MCF 10A (cell line): Measurements from ENCODE around the gene MRPL38. TPM values are rescaled to one million over a fixed set of nuclear protein-coding genes. Genes with fewer than 3 reads are reported as not detected.

Experiments
- BruUV-seq: library from RNA; stranded (reverse); fragments of 400-500 nt; replicated peaks from 2 replicates; lab custom pipeline; 2021; lab: Mats Ljungman, UMichigan
- CTCF ChIA-PET: fragments of 300-600 bp; sonication (Branson Sonifier 250); formaldehyde crosslinking; extraction: SDS; loops from one replicate; lab custom pipeline; 2021; ENCODE audit warnings: antibody characterized with exemption, inconsistent platforms; lab: Yijun Ruan, JAX
- POLR2A ChIA-PET: fragments of 300-600, 350-650 bp; sonication (Branson Sonifier 250); formaldehyde crosslinking; extraction: SDS; loops from one replicate; lab custom pipeline; 2020; ENCODE audit warnings: antibody characterized with exemption, inconsistent platforms; lab: Yijun Ruan, JAX
- DNase-seq: peaks from one replicate; pipeline ENCODE4 v3.0.0-alpha.2; 2018; ENCODE audit not compliant: unreplicated experiment
- H3K27ac Mint-ChIP-seq: one replicate; pipeline ENCODE4 v1.8.0; 2022; ENCODE audit warnings: mild to moderate bottlenecking, low read depth, mixed read lengths; ENCODE audit not compliant: unreplicated experiment
- H3K27me3 Mint-ChIP-seq: one replicate; pipeline ENCODE4 v1.8.0; 2022; ENCODE audit warnings: mixed read lengths; ENCODE audit not compliant: insufficient read depth, unreplicated experiment
- H3K36me3 Mint-ChIP-seq: one replicate; pipeline ENCODE4 v1.8.0; 2022; ENCODE audit warnings: mild to moderate bottlenecking, moderate library complexity, mixed read lengths; ENCODE audit not compliant: insufficient read depth, unreplicated experiment
- H3K4me1 Mint-ChIP-seq: one replicate; pipeline ENCODE4 v1.8.0; 2022; ENCODE audit warnings: mixed read lengths; ENCODE audit not compliant: insufficient read depth, unreplicated experiment
- H3K4me3 Mint-ChIP-seq: one replicate; pipeline ENCODE4 v1.8.0; 2022; ENCODE audit warnings: mild to moderate bottlenecking, moderate library complexity, mixed read lengths; ENCODE audit not compliant: unreplicated experiment
- H3K9me3 Mint-ChIP-seq: one replicate; pipeline ENCODE4 v1.8.0; 2022; ENCODE audit warnings: mixed read lengths; ENCODE audit not compliant: unreplicated experiment
- intact Hi-C: fragments of 100-400 bp; cut with micrococcal nuclease; formaldehyde crosslinking; loops from 2 replicates; pipeline ENCODE4 v1.14.1; 2022
- total RNA-seq: library from RNA; stranded (reverse); gene quantifications from 2 replicates; pipeline ENCODE4 v1.2.3, GENCODE V29; 2022
- TF ChIP-seq, protein P1 (sequence below): fragments of 200-600 bp; IDR thresholded peaks from one replicate; pipeline ENCODE4 v1.8.0; 2022; ENCODE audit warnings: antibody characterized with exemption, mild to moderate bottlenecking; ENCODE audit not compliant: unreplicated experiment

The MRPL38 gene
- total RNA-seq, 1 experiment from 2014 or later, result 111 TPM

DNA sequence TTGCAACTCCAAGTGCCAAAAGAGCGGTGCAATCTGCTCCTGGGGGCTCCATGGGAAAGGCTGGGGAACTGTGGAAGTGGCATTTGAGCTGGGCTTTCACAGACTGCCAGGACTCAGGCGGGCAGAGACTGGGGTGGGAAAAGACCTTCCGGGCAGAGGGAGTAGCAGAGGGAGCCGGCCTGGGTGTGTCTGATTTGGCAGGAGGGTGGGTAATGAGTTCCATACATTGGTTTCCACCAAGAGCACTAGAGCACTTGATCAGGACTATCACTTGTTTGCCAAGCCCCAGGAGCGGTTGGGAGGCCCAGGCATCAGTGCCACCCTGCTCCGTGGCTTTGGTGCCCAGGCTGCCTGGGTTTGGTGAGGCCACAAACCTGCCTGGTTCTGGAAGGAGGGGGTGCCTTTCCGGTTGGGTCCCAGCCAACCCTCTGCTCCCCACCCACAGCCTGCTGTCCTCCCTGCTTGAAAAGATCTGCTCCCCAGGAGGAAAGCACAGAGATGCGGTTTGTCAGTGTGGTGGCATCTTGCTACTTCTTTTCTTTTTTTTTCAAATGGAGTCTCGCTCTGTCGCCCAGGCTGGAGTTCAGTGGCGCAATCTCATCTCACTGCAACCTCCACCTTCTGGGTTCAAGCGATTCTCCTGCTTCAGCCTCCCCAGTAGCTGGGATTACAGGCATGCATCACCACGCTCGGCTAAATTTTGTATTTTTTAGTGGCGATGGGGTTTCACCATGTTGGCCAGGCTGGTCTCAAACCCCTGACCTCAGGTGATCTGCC, 22.8 kb downstream of the MRPL38 start:
- intact Hi-C loops, result no loop called here
- no TSS peak for BruUV-seq
- H3K4me3 Mint-ChIP-seq, result no peak overlapping the region
- ChIA-PET POLR2A (interaction anchor here (0.6 to 1.6 kb wide), 4 partner anchors 14 to 371 kb away, joined by 3 to 6 read pairs (median 4); partner anchors contain the start of gene TRIM65), CTCF (interaction anchor here (0.6 to 1.5 kb wide), 3 partner anchors 14 to 99 kb away, joined by 3 to 7 read pairs (median 3); partner anchors contain the start of gene TRIM65)
- H3K36me3 Mint-ChIP-seq, result peaks cover 2% of the 10 kb centered on the region
- no peak overlapping the region for H3K27ac Mint-ChIP-seq
- no peaks in the 10 kb centered on the region for H3K27me3 Mint-ChIP-seq
- TF ChIP-seq, protein P1, sequence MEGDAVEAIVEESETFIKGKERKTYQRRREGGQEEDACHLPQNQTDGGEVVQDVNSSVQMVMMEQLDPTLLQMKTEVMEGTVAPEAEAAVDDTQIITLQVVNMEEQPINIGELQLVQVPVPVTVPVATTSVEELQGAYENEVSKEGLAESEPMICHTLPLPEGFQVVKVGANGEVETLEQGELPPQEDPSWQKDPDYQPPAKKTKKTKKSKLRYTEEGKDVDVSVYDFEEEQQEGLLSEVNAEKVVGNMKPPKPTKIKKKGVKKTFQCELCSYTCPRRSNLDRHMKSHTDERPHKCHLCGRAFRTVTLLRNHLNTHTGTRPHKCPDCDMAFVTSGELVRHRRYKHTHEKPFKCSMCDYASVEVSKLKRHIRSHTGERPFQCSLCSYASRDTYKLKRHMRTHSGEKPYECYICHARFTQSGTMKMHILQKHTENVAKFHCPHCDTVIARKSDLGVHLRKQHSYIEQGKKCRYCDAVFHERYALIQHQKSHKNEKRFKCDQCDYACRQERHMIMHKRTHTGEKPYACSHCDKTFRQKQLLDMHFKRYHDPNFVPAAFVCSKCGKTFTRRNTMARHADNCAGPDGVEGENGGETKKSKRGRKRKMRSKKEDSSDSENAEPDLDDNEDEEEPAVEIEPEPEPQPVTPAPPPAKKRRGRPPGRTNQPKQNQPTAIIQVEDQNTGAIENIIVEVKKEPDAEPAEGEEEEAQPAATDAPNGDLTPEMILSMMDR, result no peak
- DNase-seq, result no peak
- no peaks in the 10 kb centered on the region for H3K9me3 Mint-ChIP-seq
- H3K4me1 Mint-ChIP-seq, result peaks cover 2% of the 10 kb centered on the region

DNA sequence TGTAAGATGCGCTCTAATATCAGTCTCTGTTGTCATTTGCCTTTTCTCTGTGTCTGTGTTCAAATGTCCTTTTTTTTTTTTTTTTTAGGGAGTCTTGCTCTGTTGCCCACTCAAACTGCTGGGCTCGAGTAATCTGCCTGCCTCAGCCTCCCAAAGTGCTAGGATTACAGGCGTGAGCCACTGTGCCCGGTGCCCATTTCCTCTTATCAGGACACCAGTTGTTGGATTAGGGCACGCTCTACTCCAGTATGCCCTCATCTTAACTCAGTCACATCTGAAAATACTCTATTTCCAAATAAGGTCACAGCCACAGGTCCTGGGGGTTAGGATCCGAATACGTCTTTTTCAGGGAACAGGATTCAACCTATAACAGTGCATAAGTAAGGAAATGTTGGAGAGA, 24.4 kb downstream of the MRPL38 start:
- H3K27me3 Mint-ChIP-seq, result no peaks in the 10 kb centered on the region
- CTCF ChIA-PET, result interaction anchor here (1.4 to 2.5 kb wide), 2 partner anchors 9 to 16 kb away, joined by 6 to 13 read pairs; partner anchors contain the start of gene TRIM65
- TF ChIP-seq, protein P1, result no peak
- no peak overlapping the region for H3K27ac Mint-ChIP-seq
- H3K9me3 Mint-ChIP-seq, result no peaks in the 10 kb centered on the region
- no peak for DNase-seq
- H3K4me3 Mint-ChIP-seq, result no peak overlapping the region
- POLR2A ChIA-PET, result interaction anchor here (1.6 to 6.7 kb wide), 4 partner anchors 15 to 102 kb away, joined by 6 to 164 read pairs (median 86); partner anchors contain the start of genes TRIM65 and WBP2
- H3K4me1 Mint-ChIP-seq, result peaks cover 13% of the 10 kb centered on the region
- BruUV-seq, result no TSS peak
- H3K36me3 Mint-ChIP-seq, result peaks cover 15% of the 10 kb centered on the region
- intact Hi-C loops, result no loop called here

GRCh38 chr17:75878174-75878998, 26.3 kb downstream of the MRPL38 start, which contains the start of gene TRIM47:
Gene TRIM47, minus strand, starts transcription at chr17:75878581. Its CDS starts 33 bp downstream, at chr17:75878548.
- H3K27ac Mint-ChIP-seq, result peak within 1 kb of the TSS; percentile 89
- no peaks in the 10 kb centered on the region for H3K27me3 Mint-ChIP-seq
- peaks cover 13% of the 10 kb centered on the region for H3K4me1 Mint-ChIP-seq
- intact Hi-C loops, result no loop called here
- DNase-seq, result peak; percentile 64
- ChIA-PET POLR2A (interaction anchor here (0.6 to 6.7 kb wide), 23 partner anchors 11 to 387 kb away, joined by 3 to 164 read pairs (median 5); partner anchors contain the start of genes ACOX1, GALK1, MRPL38 and RECQL5), CTCF (interaction anchor here (0.6 to 4.6 kb wide), 12 partner anchors 8 to 470 kb away, joined by 3 to 36 read pairs (median 3); partner anchors contain the start of genes MRPL38 and WBP2)
- H3K36me3 Mint-ChIP-seq, result peaks cover 25% of the 10 kb centered on the region
- TF ChIP-seq, protein P1, result no peak
- H3K9me3 Mint-ChIP-seq, result no peaks in the 10 kb centered on the region
- H3K4me3 Mint-ChIP-seq, result peak within 1 kb of the TSS; percentile 86
- BruUV-seq, result no TSS peak
